NCI-H524 treated with DMSO at 0.1 percent for 48 hours (cell line): ENCODE data around the gene CDC14A.

ENCODE experiments used
- DNase-seq: peaks from one replicate; lab custom pipeline; 2025; lab: John Stamatoyannopoulos, UW

CDC14A gene

GRCh38 chr1:100494393-100495084, 142.2 kb downstream of the CDC14A start:
- no peak for DNase-seq

- DNase-seq: no peak
Measured at GRCh38 chr1:100496896-100497295, 144.6 kb downstream of the CDC14A start.

GRCh38 chr1:100497796-100498195, 145.5 kb downstream of the CDC14A start:
- DNase-seq: no peak

GRCh38 chr1:100499194-100499811, 147.0 kb downstream of the CDC14A start:
- DNase-seq: no peak

- DNase-seq: no peak
Measured at GRCh38 chr1:100502052-100502792, 149.9 kb downstream of the CDC14A start.

- no peak for DNase-seq
Measured at GRCh38 chr1:100506217-100506616, 153.9 kb downstream of the CDC14A start.

GRCh38 chr1:100510451-100510850, 158.1 kb downstream of the CDC14A start:
- DNase-seq: peak; percentile 66

GRCh38 chr1:100511058-100511457, 158.8 kb downstream of the CDC14A start:
- DNase-seq: no peak

GRCh38 chr1:100511773-100512172, 159.5 kb downstream of the CDC14A start:
- no peak for DNase-seq

GRCh38 chr1:100512803-100513352, 160.6 kb downstream of the CDC14A start:
- no peak for DNase-seq

GRCh38 chr1:100516857-100517256, 164.6 kb downstream of the CDC14A start:
- no peak for DNase-seq

GRCh38 chr1:100517515-100517914, 165.2 kb downstream of the CDC14A start:
- no peak for DNase-seq

- no peak for DNase-seq
Measured at GRCh38 chr1:100518023-100518422, 165.7 kb downstream of the CDC14A start.

GRCh38 chr1:100523038-100523652, 170.8 kb downstream of the CDC14A start:
- no peak for DNase-seq

GRCh38 chr1:100524355-100524754, 172.0 kb downstream of the CDC14A start:
- DNase-seq: no peak

- DNase-seq: no peak
Measured at GRCh38 chr1:100526894-100527293, 174.6 kb downstream of the CDC14A start.

- peak; percentile 49 for DNase-seq
Measured at GRCh38 chr1:100528871-100529270, 176.6 kb downstream of the CDC14A start.

GRCh38 chr1:100530141-100530540, 177.8 kb downstream of the CDC14A start:
- DNase-seq: no peak

- no peak for DNase-seq
Measured at GRCh38 chr1:100530880-100531487, 178.7 kb downstream of the CDC14A start.

- no peak for DNase-seq
Measured at GRCh38 chr1:100532645-100533044, 180.3 kb downstream of the CDC14A start.

GRCh38 chr1:100535264-100535663, 183.0 kb downstream of the CDC14A start:
- no peak for DNase-seq

- no peak for DNase-seq
Measured at GRCh38 chr1:100536031-100536430, 183.7 kb downstream of the CDC14A start.
